Amniotic stem cell (primary cell): ENCODE results near the gene NOL3.

Experiments used
- DNase-seq: peaks from one replicate; lab custom pipeline; 2025; lab: John Stamatoyannopoulos, UW

NOL3 gene

GRCh38 chr16:67155295-67156142, 14.8 kb upstream of the NOL3 start:
- DNase-seq: no peak

DNA sequence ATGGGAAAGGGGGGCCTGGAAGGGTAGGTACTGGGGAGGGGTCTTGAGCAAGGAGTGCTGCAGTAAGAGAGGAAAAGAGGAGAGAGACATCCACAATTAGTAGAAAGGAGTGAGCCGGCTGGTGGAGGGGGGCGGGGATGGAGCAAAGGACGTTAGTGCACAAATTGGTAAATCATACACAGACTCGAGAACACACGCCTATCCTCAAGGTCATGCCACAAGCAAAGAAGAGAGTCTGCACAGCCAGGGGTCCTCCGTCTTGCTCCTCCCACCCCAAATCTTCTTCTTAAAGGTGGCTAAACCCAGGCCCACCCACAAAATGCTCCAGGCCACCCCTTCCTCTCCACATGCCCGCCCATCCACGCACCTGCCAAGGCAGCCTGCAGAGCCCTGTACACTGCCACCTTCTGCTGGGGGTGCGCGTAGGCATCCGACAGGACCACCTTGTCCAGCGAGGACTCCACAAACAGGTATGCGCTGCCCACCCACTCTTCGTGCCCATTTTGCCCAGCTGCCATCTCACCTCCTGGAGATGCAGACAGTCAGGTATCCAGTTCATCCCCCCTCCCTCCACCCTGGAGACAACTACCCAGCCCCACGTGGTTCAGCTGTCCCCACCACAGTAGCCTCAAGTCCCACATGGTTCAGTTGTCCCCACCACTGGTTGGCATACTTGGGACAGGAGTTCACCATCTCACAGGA, 14.0 kb upstream of the NOL3 start:
- DNase-seq: no peak

DNA sequence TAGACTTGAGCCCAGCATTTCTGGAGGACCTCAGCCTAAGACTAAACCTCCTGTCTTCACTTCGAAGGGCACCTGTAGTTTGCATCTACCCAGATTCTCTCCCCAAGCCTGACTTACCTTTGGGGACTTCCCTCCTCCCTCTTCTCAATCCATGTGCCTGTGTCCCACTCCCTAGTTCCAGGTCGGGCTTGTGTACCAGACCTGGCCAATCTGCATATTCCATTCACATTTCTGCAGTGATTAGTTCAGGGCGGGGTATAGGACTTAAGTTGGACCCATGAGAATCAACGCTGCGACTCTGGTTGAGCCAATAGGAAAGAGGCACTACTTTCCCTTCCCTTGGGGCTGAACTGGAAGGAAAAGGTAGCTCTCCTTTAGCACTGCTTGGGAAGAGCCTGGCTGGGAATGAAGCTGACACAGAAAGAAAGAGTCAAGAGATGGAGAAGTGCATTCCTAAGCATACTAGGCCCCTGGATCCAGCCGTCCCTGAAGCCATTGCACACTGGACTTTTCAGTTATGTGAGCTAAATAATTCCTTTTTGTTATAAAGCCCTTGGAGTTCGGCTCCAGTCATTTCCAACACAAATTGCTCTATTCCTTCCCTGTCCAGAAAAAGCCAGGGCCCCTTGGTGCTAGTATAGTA, 13.1 kb upstream of the NOL3 start:
- DNase-seq: no peak

DNA sequence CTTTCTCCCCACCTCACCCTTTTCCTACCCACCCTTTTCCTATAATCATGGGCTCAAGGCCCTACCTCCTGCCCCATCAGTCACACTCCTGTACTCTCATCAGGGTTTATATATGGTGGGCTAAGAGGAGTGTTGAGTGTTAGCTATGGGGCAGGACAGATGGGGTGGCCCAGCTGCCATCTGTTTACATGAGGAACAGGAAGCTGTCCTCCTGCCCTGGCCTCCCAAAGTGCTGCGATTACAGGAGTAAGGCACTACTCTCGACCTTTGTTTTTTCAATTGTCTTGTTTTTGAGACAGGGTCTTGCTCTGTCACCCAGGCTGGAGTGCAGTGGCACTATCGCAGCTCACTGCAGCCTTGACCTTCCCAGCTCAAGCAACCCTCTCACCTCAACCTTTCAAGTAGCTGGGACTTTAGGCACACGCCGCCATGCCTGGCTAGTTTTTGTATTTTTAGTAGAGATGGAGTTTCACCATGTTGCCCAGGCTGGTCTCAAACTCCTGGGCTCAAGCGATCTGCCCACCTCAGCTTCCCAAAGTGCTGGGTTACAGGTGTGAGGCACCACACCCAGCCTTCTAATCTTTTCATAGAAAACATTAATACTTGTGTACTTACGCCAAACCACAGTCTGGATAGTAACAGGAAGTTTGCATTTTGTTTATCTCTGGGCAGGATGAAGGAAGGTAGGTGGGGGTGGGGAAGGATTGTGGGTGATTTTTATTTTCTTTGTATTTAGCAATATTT, 12.3 kb upstream of the NOL3 start:
- no peak for DNase-seq

DNA sequence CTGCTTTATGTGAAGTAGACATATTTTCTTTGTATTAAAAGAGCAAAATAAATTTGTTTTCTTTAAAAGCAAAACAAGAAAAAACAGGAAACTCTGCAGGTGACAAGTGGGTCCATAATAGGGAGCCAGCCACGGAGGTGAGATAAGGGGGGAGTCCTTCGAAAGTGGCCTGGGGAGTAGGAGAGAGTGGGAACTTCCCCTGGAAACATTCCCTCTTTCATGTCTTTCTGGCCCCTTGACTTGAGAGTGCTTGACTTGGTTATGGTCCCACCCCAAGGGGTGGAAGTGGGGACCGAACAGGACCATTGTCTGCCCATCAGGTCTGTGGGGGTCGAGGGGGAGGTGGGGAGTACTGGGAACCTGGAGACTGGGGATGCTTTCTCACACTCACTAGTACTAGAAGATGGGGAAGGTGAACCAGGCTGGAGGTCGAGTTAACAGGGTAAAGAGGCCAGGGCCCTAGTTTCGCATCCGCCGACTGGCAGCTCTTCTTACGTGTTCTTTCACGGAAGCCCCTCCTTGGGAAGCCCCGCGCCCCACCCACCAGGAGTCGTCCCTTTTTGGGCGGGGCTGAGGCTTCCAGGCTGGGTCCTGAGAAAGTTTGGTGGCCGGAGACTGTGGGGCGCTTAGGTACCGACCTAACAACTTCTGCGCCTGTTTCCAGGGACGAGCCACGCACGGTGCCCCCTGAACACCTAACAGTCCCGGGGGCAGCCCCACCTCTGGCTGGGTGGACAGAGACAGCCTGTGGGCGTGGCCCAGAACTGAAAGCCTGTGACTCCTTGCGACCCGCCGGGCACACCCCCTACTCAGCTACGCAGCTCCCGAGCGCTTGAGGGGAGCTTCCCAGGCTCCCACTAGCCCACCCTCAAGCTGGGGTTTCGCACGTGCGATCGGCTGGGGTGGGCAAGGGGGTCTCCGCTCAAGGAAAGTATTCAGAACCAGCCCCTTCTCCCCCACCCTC, 11.4 kb upstream of the NOL3 start:
- DNase-seq: no peak

DNA sequence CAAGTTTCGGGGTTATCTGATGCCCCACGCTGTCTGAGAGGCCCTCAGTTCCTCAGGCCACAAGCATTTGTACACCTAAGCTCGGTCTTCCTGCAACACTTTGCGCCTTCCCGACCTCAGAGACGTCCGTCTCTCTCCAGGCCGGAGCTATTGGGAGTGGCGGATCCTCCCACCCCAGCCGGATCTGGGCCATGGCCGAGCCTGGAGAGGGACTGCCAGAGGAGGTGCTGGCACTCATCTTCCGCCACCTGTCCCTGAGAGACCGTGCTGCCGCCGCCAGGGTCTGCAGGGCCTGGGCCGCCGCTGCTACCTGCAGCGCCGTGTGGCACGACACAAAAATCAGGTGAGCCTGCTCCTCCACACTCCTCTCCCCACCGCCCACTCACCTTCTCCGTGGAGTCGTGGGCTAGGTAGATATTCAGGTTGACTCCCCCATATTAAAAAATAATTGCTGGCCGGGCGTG, 8.7 kb upstream of the NOL3 start:
- no peak for DNase-seq

GRCh38 chr16:67162506-67163163, 7.7 kb upstream of the NOL3 start:
- no peak for DNase-seq

DNA sequence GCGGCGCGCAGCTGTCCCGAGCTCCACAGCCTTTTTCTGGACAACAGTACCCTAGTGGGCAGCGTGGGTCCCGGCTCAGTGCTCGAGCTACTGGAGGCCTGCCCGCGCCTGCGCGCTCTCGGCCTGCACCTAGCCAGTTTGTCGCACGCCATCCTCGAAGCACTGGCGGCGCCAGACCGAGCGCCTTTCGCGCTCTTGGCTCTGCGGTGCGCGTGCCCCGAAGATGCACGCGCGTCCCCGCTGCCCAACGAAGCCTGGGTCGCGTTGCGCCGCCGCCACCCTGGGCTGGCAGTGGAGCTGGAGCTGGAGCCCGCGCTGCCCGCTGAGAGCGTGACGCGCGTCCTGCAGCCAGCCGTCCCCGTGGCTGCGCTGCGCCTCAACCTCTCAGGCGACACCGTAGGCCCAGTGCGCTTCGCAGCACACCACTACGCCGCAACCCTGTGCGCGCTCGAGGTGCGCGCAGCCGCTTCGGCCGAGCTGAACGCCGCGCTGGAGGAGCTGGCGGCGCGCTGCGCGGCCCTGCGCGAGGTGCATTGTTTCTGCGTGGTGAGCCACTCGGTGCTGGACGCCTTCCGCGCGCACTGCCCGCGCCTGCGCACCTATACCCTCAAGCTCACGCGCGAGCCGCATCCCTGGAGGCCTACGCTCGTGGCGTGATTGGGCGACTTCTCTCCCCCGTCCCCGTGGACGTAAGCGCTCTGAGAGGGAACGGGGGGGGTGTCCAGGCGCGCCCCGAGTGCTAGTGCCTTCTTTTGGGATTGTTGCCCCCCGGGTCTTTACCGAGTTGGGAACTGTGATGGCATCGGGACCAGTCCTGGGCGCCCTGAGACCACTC, 7.0 kb upstream of the NOL3 start:
- DNase-seq: no peak

DNA sequence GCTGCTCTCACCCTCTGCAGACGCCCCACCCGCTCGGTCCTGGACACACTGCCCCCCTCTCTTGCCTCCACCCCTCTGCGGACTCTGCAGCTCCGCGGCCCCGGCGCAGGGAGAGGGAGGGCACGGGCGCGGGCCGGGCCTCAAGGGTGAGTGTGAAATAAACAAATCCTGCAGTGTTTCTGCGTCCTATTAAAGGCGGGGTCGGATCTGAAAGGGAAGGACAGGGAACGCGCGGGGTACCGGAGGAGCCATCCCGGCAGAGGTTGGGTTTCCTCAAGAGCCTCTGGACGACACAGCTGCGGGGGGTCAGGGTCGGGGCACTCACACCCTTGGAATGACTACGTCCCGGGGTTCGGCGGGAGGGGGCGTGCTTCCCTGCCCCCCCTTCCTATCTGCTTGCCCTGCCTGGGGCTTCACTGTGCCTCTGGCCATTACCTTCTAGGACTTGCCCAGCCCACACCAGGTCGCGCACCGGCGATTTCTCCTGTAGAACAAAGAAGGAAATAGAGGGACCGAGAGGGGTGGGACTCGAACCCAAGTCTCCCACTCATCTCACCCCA, 6.3 kb upstream of the NOL3 start:
- no peak for DNase-seq

- DNase-seq: no peak
Observed at GRCh38 chr16:67164599-67165061, 5.7 kb upstream of the NOL3 start, which contains the start of gene HSF4. Gene HSF4, plus strand, starts transcription at chr16:67164745. Its CDS starts 67 bp downstream, at chr16:67164812.

DNA sequence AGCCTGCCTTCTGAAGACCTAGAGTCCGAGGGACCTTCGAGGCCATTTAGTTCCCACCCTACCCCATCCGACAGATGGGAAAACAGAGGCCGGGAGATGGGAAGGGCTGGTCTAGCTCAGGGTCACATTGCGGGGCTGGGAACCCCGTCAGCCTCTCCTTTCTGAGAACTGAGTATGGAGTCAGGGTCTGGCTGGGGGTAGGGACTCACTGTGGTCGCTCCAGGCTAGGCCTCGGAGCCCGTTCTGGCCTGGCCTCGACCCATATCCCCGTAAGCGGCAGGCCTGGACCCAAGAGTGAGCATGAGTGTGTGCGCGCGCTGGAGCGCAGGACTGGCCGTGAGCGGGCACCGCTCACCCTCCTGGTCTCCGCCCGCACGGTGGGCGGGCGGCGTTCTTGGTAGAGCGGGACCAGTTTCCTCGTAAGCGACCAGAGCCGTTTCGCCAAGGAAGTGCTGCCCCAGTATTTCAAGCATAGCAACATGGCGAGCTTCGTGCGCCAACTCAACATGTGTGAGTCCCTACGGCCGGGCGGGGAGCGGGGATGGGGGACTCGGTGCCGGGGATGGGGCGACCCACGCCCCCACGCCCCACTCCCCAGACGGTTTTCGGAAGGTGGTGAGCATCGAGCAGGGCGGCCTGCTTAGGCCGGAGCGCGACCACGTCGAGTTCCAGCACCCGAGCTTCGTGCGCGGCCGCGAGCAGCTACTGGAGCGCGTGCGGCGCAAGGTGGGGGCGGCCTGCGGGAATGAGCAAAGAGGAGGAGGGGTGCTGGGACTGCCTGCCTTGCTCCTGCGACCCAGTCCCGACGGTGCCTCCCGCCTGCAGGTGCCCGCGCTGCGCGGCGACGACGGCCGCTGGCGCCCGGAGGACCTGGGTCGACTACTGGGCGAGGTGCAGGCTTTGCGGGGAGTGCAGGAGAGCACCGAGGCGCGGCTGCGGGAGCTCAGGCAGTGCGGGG, 4.9 kb upstream of the NOL3 start:
- DNase-seq: no peak

GRCh38 chr16:67166110-67166547, 4.2 kb upstream of the NOL3 start:
- DNase-seq: no peak

GRCh38 chr16:67166598-67167168, 3.7 kb upstream of the NOL3 start:
- no peak for DNase-seq

DNA sequence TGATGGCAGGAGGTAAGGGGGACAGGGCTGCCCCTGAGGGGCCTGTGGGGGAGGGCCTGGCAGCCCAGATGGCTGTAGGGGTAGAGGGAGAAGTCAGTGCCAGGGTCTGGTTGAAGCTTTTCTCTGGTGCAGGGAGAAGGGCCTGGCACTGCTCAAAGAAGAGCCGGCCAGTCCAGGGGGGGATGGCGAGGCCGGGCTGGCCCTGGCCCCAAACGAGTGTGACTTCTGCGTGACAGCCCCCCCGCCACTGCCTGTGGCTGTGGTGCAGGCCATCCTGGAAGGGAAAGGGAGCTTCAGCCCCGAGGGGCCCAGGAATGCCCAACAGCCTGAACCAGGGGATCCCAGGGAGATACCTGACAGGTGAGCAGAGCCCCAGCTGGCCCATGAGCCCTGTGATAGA, 2.8 kb upstream of the NOL3 start:
- no peak for DNase-seq

GRCh38 chr16:67169011-67169451, 1.3 kb upstream of the NOL3 start:
- no peak for DNase-seq

DNA sequence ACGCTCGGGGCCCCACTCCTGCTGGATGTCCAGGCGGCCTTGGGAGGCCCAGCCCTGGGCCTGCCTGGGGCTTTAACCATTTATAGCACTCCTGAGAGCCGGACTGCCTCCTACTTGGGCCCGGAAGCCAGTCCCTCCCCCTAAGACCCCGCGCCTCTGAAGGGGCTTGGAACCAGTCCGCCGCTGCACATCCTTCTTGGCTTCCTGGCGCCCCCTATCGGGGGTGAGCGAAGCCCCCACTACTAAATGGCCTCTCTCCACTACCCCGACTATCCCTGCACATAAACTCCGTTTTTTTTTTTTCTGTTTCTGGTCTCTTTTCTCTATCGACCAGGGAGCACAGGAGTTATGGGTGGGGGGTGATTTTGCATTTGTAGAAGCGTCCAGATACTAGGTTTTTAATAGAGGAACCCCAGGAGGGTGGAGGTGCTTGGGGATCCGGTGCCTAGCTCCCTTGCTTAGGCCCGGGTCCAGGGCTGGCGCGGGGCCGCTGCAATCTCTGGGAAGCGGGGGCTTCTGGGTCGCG, 633 bp upstream of the NOL3 start:
- DNase-seq: no peak
